ENCODE results near the gene FBXW12.

Gene FBXW12

DNA sequence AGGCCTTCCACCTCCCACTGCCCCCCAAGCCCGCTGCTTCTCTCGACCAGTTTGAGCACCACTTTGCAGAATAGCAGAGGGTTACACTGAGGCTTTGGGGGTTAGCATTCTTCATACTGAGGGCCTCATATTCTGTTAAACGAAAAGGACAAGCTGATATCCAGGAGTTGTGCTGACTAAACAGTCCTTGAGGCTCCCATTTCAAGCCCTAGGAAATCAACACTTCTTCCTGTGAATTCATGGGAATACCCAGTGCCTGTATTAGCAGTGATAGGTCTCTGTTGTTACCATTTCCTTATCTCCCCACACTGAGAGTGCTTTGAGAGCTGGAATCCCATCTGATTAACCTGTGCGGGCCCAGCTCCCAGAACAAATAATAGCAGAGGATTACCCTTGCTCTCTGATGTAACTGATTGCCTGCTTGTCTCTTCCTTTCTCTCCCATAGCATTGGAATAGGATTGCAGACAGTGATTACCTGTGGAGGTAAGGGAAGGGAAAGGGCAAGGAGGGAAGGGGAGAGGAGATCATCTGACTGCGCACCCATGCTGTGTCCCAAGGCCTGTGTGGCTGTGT lies 930 bp downstream of the FBXW12 start:
- Histone ChIP-seq H3K4me3 (ENCODE audit: low read depth, low read length) (no peak overlapping the region), H3K4me1 (ENCODE audit: control insufficient read depth, insufficient read depth, low read length) (no peaks in the 10 kb centered on the region), H3K9me3 (ENCODE audit: control insufficient read depth, insufficient read depth, low read depth, low read length) (no peaks in the 10 kb centered on the region), H3K27ac (ENCODE audit: extremely low read depth, low read depth, low read length) (no peak overlapping the region), H3K36me3 (ENCODE audit: control insufficient read depth in 2 of 2, insufficient read depth in 1 of 2, low read length in 2 of 2) (no peaks in the 10 kb centered on the region)
- TF ChIP-seq, protein P1, sequence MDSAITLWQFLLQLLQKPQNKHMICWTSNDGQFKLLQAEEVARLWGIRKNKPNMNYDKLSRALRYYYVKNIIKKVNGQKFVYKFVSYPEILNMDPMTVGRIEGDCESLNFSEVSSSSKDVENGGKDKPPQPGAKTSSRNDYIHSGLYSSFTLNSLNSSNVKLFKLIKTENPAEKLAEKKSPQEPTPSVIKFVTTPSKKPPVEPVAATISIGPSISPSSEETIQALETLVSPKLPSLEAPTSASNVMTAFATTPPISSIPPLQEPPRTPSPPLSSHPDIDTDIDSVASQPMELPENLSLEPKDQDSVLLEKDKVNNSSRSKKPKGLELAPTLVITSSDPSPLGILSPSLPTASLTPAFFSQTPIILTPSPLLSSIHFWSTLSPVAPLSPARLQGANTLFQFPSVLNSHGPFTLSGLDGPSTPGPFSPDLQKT (IDR thresholded peaks at IDR 0.05; ENCODE audit: borderline replicate concordance, low read depth, low read length): no peak
- TF ChIP-seq, protein P2, sequence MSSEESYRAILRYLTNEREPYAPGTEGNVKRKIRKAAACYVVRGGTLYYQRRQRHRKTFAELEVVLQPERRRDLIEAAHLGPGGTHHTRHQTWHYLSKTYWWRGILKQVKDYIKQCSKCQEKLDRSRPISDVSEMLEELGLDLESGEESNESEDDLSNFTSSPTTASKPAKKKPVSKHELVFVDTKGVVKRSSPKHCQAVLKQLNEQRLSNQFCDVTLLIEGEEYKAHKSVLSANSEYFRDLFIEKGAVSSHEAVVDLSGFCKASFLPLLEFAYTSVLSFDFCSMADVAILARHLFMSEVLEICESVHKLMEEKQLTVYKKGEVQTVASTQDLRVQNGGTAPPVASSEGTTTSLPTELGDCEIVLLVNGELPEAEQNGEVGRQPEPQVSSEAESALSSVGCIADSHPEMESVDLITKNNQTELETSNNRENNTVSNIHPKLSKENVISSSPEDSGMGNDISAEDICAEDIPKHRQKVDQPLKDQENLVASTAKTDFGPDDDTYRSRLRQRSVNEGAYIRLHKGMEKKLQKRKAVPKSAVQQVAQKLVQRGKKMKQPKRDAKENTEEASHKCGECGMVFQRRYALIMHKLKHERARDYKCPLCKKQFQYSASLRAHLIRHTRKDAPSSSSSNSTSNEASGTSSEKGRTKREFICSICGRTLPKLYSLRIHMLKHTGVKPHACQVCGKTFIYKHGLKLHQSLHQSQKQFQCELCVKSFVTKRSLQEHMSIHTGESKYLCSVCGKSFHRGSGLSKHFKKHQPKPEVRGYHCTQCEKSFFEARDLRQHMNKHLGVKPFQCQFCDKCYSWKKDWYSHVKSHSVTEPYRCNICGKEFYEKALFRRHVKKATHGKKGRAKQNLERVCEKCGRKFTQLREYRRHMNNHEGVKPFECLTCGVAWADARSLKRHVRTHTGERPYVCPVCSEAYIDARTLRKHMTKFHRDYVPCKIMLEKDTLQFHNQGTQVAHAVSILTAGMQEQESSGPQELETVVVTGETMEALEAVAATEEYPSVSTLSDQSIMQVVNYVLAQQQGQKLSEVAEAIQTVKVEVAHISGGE (tag by site-specific recombination; conservative IDR thresholded peaks at IDR 0.05; ENCODE audit: low read depth): no peak
- TF ChIP-seq EGR2 (tag by site-specific recombination; IDR thresholded peaks at IDR 0.05; ENCODE audit: low read depth) (no peak), ZNF354C (tag by site-specific recombination; IDR thresholded peaks at IDR 0.05; ENCODE audit: borderline replicate concordance, low read depth) (no peak), ZNF624 (tag by site-specific recombination; IDR thresholded peaks at IDR 0.05) (no peak), TRIM28 (IDR thresholded peaks at IDR 0.05; ENCODE audit: borderline replicate concordance, low read length) (no peak), SP3 (tag by site-specific recombination; IDR thresholded peaks at IDR 0.05) (no peak), KLF16 (tag by site-specific recombination; IDR thresholded peaks at IDR 0.05) (no peak), ZNF768 (tag by site-specific recombination; IDR thresholded peaks at IDR 0.05) (no peak), ZNF211 (tag by site-specific recombination; IDR thresholded peaks at IDR 0.05; ENCODE audit: low read depth) (no peak), ZSCAN16 (tag by site-specific recombination; IDR thresholded peaks at IDR 0.05) (no peak), ZEB2 (tag by site-specific recombination; IDR thresholded peaks at IDR 0.05) (no peak), ZNF302 (tag by site-specific recombination; IDR thresholded peaks at IDR 0.05; ENCODE audit: low read depth) (no peak), ZNF701 (tag by site-specific recombination; IDR thresholded peaks at IDR 0.05) (no peak), ZNF37A (tag by site-specific recombination; IDR thresholded peaks at IDR 0.05) (no peak), ZNF155 (tag by site-specific recombination; IDR thresholded peaks at IDR 0.05) (no peak)
- TF ChIP-seq, protein P3, sequence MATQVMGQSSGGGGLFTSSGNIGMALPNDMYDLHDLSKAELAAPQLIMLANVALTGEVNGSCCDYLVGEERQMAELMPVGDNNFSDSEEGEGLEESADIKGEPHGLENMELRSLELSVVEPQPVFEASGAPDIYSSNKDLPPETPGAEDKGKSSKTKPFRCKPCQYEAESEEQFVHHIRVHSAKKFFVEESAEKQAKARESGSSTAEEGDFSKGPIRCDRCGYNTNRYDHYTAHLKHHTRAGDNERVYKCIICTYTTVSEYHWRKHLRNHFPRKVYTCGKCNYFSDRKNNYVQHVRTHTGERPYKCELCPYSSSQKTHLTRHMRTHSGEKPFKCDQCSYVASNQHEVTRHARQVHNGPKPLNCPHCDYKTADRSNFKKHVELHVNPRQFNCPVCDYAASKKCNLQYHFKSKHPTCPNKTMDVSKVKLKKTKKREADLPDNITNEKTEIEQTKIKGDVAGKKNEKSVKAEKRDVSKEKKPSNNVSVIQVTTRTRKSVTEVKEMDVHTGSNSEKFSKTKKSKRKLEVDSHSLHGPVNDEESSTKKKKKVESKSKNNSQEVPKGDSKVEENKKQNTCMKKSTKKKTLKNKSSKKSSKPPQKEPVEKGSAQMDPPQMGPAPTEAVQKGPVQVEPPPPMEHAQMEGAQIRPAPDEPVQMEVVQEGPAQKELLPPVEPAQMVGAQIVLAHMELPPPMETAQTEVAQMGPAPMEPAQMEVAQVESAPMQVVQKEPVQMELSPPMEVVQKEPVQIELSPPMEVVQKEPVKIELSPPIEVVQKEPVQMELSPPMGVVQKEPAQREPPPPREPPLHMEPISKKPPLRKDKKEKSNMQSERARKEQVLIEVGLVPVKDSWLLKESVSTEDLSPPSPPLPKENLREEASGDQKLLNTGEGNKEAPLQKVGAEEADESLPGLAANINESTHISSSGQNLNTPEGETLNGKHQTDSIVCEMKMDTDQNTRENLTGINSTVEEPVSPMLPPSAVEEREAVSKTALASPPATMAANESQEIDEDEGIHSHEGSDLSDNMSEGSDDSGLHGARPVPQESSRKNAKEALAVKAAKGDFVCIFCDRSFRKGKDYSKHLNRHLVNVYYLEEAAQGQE (tag by site-specific recombination; IDR thresholded peaks at IDR 0.05): no peak
- TF ChIP-seq, protein P4, sequence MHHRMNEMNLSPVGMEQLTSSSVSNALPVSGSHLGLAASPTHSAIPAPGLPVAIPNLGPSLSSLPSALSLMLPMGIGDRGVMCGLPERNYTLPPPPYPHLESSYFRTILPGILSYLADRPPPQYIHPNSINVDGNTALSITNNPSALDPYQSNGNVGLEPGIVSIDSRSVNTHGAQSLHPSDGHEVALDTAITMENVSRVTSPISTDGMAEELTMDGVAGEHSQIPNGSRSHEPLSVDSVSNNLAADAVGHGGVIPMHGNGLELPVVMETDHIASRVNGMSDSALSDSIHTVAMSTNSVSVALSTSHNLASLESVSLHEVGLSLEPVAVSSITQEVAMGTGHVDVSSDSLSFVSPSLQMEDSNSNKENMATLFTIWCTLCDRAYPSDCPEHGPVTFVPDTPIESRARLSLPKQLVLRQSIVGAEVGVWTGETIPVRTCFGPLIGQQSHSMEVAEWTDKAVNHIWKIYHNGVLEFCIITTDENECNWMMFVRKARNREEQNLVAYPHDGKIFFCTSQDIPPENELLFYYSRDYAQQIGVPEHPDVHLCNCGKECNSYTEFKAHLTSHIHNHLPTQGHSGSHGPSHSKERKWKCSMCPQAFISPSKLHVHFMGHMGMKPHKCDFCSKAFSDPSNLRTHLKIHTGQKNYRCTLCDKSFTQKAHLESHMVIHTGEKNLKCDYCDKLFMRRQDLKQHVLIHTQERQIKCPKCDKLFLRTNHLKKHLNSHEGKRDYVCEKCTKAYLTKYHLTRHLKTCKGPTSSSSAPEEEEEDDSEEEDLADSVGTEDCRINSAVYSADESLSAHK (tag by site-specific recombination; IDR thresholded peaks at IDR 0.05): no peak
- TF ChIP-seq, protein P5, sequence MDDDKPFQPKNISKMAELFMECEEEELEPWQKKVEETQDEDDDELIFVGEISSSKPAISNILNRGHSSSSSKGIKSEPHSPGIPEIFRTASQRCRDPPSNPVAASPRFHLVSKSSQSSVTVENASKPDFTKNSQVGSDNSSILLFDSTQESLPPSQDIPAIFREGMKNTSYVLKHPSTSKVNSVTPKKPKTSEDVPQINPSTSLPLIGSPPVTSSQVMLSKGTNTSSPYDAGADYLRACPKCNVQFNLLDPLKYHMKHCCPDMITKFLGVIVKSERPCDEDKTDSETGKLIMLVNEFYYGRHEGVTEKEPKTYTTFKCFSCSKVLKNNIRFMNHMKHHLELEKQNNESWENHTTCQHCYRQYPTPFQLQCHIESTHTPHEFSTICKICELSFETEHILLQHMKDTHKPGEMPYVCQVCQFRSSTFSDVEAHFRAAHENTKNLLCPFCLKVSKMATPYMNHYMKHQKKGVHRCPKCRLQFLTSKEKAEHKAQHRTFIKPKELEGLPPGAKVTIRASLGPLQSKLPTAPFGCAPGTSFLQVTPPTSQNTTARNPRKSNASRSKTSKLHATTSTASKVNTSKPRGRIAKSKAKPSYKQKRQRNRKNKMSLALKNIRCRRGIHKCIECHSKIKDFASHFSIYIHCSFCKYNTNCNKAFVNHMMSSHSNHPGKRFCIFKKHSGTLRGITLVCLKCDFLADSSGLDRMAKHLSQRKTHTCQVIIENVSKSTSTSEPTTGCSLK (tag by site-specific recombination; IDR thresholded peaks at IDR 0.05): no peak
- TF ChIP-seq, protein P6, sequence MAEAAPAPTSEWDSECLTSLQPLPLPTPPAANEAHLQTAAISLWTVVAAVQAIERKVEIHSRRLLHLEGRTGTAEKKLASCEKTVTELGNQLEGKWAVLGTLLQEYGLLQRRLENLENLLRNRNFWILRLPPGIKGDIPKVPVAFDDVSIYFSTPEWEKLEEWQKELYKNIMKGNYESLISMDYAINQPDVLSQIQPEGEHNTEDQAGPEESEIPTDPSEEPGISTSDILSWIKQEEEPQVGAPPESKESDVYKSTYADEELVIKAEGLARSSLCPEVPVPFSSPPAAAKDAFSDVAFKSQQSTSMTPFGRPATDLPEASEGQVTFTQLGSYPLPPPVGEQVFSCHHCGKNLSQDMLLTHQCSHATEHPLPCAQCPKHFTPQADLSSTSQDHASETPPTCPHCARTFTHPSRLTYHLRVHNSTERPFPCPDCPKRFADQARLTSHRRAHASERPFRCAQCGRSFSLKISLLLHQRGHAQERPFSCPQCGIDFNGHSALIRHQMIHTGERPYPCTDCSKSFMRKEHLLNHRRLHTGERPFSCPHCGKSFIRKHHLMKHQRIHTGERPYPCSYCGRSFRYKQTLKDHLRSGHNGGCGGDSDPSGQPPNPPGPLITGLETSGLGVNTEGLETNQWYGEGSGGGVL (tag by site-specific recombination; IDR thresholded peaks at IDR 0.05): no peak
- POLR2A ChIA-PET: no interaction called here
- CTCF ChIA-PET: interaction anchor here (0.6 kb wide), 1 partner anchor 21 kb away, joined by 3 read pairs; no protein-coding TSS in a partner anchor
